Activated naive CD4-positive, alpha-beta T cell treated with anti-CD3 and anti-CD28 coated beads for 36 hours (primary cell): ENCODE measurements around the gene TRAPPC2L. TPM values are rescaled to one million over a fixed set of nuclear protein-coding genes. Genes with fewer than 3 reads are reported as not detected.

ENCODE experiments used
- CTCF ChIA-PET: fragments of 350-600 bp; sonication (Branson Sonifier 250); formaldehyde crosslinking; loops from one replicate; lab custom pipeline; 2021; ENCODE audit warnings: antibody characterized with exemption; lab: Charles Lee
- DNase-seq: peaks from one replicate; pipeline ENCODE4 v3.0.0-alpha.2; 2020
- H3K27ac Mint-ChIP-seq: one replicate; pipeline ENCODE4 v1.8.0; 2021; ENCODE audit warnings: mild to moderate bottlenecking, mixed read lengths
- H3K27me3 Mint-ChIP-seq: one replicate; pipeline ENCODE4 v1.8.0; 2021; ENCODE audit warnings: low read depth, mixed read lengths
- H3K36me3 Mint-ChIP-seq: one replicate; pipeline ENCODE4 v1.8.0; 2021; ENCODE audit warnings: low read depth, mixed read lengths
- H3K4me1 Mint-ChIP-seq: one replicate; pipeline ENCODE4 v1.8.0; 2021; ENCODE audit warnings: low read depth, mixed read lengths
- H3K4me3 Mint-ChIP-seq: one replicate; pipeline ENCODE4 v1.8.0; 2021; ENCODE audit warnings: mild to moderate bottlenecking, moderate library complexity, mixed read lengths
- H3K9me3 Mint-ChIP-seq: one replicate; pipeline ENCODE4 v1.8.0; 2021; ENCODE audit warnings: mixed read lengths
- intact Hi-C: fragments of 100-400 bp; cut with micrococcal nuclease; formaldehyde crosslinking; loops from one replicate; pipeline ENCODE4 v1.15.1; 2023
- total RNA-seq, 2 experiments: library from RNA; stranded (reverse); gene quantifications; one replicate each; pipeline ENCODE4 v1.2.3, GENCODE V29; 2021

The TRAPPC2L gene
- total RNA-seq, 2 experiments from 2014 or later = 57.7 to 66.1 TPM

- no peaks in the 10 kb centered on the region for H3K27me3 Mint-ChIP-seq
- H3K27ac Mint-ChIP-seq = no peak overlapping the region
- intact Hi-C loops = no loop called here
- H3K9me3 Mint-ChIP-seq = no peaks in the 10 kb centered on the region
- CTCF ChIA-PET = no interaction called here
- no peaks in the 10 kb centered on the region for H3K4me1 Mint-ChIP-seq
- no peaks in the 10 kb centered on the region for H3K36me3 Mint-ChIP-seq
- H3K4me3 Mint-ChIP-seq = no peak overlapping the region
- DNase-seq = no peak
Observed at GRCh38 chr16:88906020-88906419, 49.1 kb downstream of the TRAPPC2L start.

DNA sequence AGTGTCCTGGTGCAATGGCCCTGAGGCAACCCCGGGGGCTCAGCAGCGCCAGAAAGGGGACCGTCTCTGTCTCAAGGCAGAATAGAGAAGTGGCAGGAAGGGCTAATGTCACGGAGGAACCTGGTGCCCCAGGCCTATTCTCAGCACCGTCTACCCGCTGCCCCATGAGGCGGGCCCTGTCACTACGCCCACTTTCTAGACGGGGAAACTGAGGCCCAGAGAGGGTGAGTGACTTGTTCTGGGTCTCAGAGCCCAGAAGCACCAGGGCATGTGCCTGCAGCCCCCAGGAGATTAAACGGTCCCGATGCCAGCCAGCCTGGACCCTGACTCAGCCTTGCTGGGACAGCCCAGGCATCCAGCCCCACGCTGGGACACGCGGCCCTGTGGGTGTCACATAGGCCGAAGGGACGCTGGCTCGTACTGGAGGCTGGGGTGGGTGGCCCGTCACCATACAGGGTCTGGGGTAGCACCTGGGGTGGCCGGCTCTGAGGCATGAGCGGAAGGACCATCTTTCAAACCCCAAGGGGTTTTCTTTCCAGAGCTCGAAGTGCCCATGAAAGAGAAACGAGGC, 49.7 kb downstream of the TRAPPC2L start:
- H3K4me1 Mint-ChIP-seq = no peaks in the 10 kb centered on the region
- intact Hi-C loops = no loop called here
- H3K9me3 Mint-ChIP-seq = no peaks in the 10 kb centered on the region
- CTCF ChIA-PET = no interaction called here
- no peaks in the 10 kb centered on the region for H3K27me3 Mint-ChIP-seq
- H3K27ac Mint-ChIP-seq = no peak overlapping the region
- no peaks in the 10 kb centered on the region for H3K36me3 Mint-ChIP-seq
- no peak overlapping the region for H3K4me3 Mint-ChIP-seq
- no peak for DNase-seq

DNA sequence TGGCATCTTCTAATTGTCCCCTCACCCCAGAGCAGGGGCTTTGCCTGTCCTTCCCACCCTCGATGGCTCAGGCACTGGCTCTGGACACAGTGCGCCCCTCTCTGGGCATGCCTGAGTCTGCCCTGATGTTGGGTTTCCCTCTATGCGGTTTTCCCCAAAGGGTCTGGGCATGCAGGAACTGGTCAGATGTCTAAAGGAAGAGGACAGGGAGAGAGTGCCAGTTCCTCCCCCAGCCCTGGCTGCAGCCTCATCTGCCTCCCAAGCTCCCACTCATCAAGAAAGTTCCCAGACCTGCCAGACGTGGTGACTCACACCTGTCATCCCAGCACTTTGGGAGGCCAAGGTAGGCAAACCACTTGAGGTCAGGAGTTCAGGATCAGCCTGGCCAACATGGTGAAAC, 50.8 kb downstream of the TRAPPC2L start:
- Mint-ChIP-seq H3K9me3 (no peaks in the 10 kb centered on the region), H3K36me3 (no peaks in the 10 kb centered on the region), H3K4me3 (no peak overlapping the region), H3K27ac (no peak overlapping the region), H3K27me3 (no peaks in the 10 kb centered on the region), H3K4me1 (no peaks in the 10 kb centered on the region)
- intact Hi-C loops = no loop called here
- DNase-seq = no peak
- CTCF ChIA-PET = no interaction called here

DNA sequence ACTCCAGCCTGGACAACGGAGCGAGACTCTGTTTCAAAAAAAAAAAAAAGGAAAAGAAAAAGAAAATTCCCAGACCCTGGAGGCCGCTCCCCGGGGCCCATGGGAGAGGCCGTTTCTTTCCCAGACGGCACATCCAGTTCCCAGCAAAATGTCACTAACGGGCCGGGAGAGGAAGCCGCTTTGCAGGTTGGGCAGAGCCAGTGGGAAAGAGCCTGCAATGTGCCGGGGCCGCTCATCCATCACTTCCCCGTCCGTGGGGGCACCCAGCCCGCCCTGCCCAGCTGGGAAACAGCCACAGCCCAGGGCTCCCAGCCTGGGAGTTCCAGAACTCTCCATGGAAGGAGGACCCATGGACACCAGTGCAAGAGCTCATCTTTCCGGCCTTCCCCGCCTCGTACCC, 51.4 kb downstream of the TRAPPC2L start:
- intact Hi-C loops = no loop called here
- no peak for DNase-seq
- Mint-ChIP-seq H3K4me3 (no peak overlapping the region), H3K9me3 (no peaks in the 10 kb centered on the region), H3K36me3 (no peaks in the 10 kb centered on the region), H3K27me3 (no peaks in the 10 kb centered on the region), H3K27ac (no peak overlapping the region), H3K4me1 (no peaks in the 10 kb centered on the region)
- CTCF ChIA-PET = no interaction called here

DNA sequence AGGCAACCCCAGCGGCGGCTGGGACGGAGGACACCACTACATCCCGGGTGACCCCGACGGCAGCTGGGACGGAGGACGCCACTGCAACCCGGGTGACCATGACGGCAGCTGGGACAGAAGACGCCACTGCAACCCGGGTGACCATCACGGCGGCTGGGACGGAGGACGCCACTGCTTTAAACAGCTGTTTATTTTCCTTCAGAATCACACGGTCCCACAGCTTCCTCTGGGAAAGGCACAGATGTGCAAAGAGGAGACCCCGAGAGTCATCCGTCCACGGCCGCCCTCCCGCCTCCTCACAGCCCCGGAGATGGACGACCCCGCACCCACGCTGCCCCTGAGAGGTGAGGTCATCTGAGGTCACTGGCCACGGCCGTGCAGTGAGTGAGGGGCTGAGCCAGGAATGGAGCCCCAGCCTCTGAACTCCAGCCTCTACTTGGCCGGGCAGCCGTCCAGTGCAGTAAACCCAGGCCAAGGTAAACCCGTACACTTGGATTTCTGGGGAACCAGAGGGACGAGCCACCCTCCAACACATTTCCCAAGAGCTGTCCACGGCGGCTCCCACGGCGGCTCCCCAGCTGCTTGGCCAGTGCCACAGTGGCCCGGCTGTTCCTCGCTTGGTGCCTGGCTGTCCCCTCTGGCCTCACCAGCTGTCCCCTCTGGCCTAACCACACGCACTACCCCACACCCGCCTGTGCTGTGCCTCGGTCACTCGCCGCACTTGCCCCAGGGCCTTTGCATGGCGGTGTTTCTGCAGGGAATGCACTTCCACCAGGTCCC, 52.7 kb downstream of the TRAPPC2L start:
- no peak for DNase-seq
- Mint-ChIP-seq H3K4me1 (no peaks in the 10 kb centered on the region), H3K4me3 (no peak overlapping the region), H3K9me3 (no peaks in the 10 kb centered on the region), H3K27me3 (no peaks in the 10 kb centered on the region), H3K36me3 (no peaks in the 10 kb centered on the region), H3K27ac (no peak overlapping the region)
- intact Hi-C loops = no loop called here
- CTCF ChIA-PET = interaction anchor here (0.5 kb wide), 1 partner anchor 81 kb away, joined by 3 read pairs; no protein-coding TSS in a partner anchor

GRCh38 chr16:88910284-88911135, 53.6 kb downstream of the TRAPPC2L start:
- H3K36me3 Mint-ChIP-seq = no peaks in the 10 kb centered on the region

GRCh38 chr16:88911136-88911945, 54.4 kb downstream of the TRAPPC2L start:
- Mint-ChIP-seq H3K27ac (no peak overlapping the region), H3K4me3 (no peak overlapping the region), H3K27me3 (no peaks in the 10 kb centered on the region), H3K36me3 (no peaks in the 10 kb centered on the region), H3K9me3 (no peaks in the 10 kb centered on the region), H3K4me1 (no peaks in the 10 kb centered on the region)
- intact Hi-C loops = no loop called here
- CTCF ChIA-PET = no interaction called here
- DNase-seq = no peak

More at GRCh38 chr16:88910284-88911135, 53.6 kb downstream of the TRAPPC2L start:
- Mint-ChIP-seq H3K27ac (no peak overlapping the region), H3K27me3 (no peaks in the 10 kb centered on the region), H3K9me3 (no peaks in the 10 kb centered on the region), H3K4me1 (no peaks in the 10 kb centered on the region), H3K4me3 (no peak overlapping the region)
- CTCF ChIA-PET = interaction anchor here (0.5 kb wide), 1 partner anchor 81 kb away, joined by 3 read pairs; no protein-coding TSS in a partner anchor
- intact Hi-C loops = no loop called here
- DNase-seq = no peak

- no peak for DNase-seq
- Mint-ChIP-seq H3K27ac (no peak overlapping the region), H3K4me1 (no peaks in the 10 kb centered on the region), H3K9me3 (no peaks in the 10 kb centered on the region), H3K36me3 (no peaks in the 10 kb centered on the region), H3K4me3 (no peak overlapping the region), H3K27me3 (no peaks in the 10 kb centered on the region)
- CTCF ChIA-PET = no interaction called here
- intact Hi-C loops = no loop called here
Observed at GRCh38 chr16:88911946-88912310, 55.0 kb downstream of the TRAPPC2L start.

Other genes with a start within 250 kb of the TRAPPC2L start
- not detected for gene IL17C, start 218.6 kb upstream of the TRAPPC2L start, total RNA-seq
- gene CYBA, start 206.1 kb upstream of the TRAPPC2L start, total RNA-seq = 100 to 1,000 TPM; 167 to 180 TPM
- gene MVD, start 194.0 kb upstream of the TRAPPC2L start, total RNA-seq = 10 to 100 TPM; 90.5 to 96.8 TPM
- gene SNAI3, start 170.6 kb upstream of the TRAPPC2L start, total RNA-seq = 1 to 10 TPM; 2.9 to 3.0 TPM
- 10 to 100 TPM; 33.6 to 35.3 TPM for gene RNF166, start 150.7 kb upstream of the TRAPPC2L start, total RNA-seq
- 10 to 100 TPM; 46.1 to 48.1 TPM for gene CTU2, start 150.6 kb upstream of the TRAPPC2L start, total RNA-seq
- gene PIEZO1, start 71.9 kb upstream of the TRAPPC2L start, total RNA-seq = 10 to 100 TPM; 78.2 to 80.1 TPM
- gene CDT1, start 53.3 kb upstream of the TRAPPC2L start, total RNA-seq = 100 to 1,000 TPM; 223 to 231 TPM
- 100 to 1,000 TPM; 314 TPM for gene APRT, start 45.2 kb upstream of the TRAPPC2L start, total RNA-seq
- 10 to 100 TPM; 10.9 to 11.2 TPM for gene GALNS, start 180 bp upstream of the TRAPPC2L start, total RNA-seq
- not detected for gene PABPN1L, start 9.5 kb downstream of the TRAPPC2L start, total RNA-seq
- not detected for gene CBFA2T3, start 120.1 kb downstream of the TRAPPC2L start, total RNA-seq
- 10 to 100 TPM; 26.1 to 26.7 TPM for gene ACSF3, start 236.7 kb downstream of the TRAPPC2L start, total RNA-seq